Retina (tissue), 1 donor: ENCODE measurements around the gene SKIDA1.

ENCODE experiments used
- DNase-seq: peaks from one replicate; pipeline ENCODE4 v3.0.0-alpha.2; 2016

SKIDA1 gene

DNA sequence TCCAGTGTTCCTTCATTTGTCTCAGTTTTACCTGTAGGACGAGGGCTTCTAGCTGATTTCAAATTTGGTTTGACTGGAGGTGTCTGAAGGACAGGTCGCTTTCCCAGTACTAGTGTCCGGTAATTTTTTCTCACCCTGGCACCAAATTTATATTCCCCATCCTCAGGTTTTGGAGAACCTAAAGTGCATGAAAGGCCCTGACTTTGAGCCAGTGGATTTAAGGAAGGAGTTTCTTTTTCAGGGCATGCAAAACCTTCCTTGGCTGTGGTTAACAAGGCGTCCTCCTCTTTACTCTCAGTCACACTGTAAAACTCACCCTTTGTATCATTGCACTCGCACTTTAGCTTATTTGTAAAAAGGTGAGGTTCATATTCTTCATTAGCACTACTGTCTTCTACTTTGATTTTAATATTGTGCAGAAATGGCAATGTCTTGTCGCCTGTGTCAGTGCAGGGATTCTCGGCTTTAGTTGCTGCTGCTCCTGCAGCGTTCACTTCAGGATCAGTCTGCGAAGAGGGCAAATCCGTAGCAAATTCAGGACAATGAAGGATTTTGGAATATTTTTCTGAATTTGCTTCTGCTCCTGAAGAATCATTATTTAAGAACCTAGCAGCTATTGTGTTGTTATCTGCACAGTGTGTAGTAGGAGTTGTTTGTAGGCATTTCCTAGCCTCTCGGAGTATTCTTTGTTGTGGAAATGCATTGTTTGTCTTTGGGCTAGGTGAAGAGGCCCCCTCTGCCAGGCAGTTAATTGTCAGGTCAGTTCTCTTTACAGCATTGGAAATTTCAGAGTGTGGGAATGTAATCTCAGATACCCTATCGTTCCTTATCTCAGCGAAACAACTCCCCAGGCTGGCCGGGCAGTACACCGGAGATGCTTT is 9.9 kb downstream of the SKIDA1 start:
- DNase-seq, result peak; percentile 71

DNA sequence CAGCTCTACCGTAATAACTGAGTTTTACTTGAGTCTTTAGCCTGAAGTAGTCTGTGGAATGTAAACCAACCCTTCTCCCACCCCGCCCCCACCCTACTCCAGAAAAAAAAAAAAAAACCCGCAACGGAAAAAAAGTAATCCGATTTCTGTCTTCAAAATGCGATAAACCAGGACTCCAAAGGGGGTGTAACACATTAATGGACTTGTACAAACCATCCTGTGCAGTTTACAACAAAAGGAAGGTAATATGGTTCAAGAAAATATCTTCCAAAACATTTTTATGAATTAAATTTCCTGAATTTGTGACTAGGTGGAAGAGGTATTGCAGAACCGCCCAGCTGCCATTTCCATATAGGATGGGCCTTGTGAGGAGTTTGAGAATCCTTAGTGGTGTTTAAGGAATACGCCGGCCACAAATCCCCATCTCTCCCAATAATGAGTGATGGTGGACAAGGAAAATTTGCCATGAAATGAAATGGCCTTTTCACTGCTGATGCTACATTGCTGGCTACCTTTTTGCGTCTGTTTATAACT is 10.6 kb downstream of the SKIDA1 start:
- DNase-seq, result peak; percentile 69

DNA sequence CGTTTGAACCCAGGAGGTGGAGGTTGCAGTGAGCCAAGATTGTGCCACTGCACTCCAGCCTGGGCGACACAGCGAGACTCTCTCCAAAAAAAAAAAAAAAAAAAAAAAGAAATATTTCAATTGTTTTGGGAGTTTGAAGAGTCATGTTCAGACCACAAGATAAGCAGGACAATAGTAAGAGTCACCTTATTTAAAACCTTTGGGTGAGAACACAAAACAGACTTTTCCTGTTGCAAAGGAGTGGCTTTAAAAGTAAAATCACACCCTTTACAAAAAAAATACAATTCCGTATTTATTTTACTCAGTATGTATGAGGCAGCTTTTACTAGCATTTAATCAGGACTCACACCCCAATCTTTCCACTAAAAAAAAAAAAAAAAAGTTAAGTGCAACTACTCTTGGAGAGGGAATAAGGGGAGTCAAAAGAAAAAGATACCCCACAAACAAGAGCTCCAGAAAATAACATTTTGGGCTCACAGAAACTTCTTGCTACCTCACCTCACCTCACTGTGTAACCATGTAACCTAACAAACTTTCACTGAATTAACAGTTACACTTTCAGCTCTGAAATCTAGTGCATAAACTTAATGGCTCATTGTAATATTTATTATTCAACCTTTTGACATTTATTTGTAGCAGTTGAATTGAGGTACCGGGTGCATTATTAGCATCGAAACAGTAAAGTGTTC is 11.2 kb downstream of the SKIDA1 start:
- DNase-seq, result peak; percentile 50

DNA sequence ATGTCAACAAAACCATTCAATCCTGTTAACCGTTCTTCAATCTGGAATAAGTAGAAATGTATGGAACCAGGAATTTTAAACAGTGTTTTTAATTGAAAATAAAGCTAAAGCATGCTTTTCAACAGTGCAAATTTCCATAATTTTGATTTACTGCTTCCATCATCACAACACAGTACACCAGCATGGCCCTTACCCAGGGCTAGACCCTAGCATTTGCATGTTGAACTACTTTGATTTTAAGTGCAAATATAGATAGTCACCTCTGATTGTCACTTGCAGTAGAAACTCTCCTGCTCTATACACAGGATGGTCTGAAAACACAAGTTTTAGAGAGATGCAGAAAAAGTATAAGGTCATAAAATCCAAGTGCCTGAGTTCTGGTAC is 12.1 kb downstream of the SKIDA1 start:
- peak; percentile 44 for DNase-seq

DNA sequence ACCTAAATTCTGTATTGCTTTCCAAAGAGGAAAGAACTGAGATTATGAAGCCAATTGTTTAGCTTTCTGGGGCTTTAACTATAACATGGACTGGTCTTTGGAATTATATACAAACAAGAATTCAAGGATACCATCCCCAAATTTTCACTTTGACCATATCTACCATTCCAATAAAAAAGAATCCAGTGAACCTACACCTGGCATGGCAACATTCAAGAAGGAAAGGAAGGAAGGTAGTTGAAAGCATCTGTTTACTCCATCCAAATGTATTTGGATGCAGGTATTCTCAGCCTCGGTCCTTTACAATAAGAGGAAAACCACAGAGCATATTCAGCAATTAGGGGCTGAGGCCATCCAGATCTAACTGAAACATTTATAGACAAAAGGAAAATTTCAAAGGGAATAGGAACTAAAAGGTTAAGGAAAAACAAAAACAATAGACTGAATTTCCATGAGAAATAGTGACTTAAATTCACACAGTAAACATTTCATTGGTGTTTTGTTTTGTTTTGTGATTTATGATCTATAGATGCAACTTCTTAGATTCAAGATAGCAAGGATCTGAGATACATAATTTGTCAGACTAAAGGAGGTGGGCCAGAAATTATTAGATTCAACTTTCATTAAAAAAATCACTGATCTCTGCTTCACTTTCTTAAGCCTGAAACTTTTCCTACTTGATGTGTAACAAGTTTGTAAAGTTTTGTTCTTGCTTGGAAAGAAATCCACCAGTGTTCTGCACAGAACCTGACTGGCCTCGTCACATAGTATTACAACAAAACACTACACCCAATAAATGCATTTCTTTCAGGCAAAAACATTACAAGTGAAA is 12.7 kb downstream of the SKIDA1 start:
- DNase-seq, result peak; percentile 38

DNA sequence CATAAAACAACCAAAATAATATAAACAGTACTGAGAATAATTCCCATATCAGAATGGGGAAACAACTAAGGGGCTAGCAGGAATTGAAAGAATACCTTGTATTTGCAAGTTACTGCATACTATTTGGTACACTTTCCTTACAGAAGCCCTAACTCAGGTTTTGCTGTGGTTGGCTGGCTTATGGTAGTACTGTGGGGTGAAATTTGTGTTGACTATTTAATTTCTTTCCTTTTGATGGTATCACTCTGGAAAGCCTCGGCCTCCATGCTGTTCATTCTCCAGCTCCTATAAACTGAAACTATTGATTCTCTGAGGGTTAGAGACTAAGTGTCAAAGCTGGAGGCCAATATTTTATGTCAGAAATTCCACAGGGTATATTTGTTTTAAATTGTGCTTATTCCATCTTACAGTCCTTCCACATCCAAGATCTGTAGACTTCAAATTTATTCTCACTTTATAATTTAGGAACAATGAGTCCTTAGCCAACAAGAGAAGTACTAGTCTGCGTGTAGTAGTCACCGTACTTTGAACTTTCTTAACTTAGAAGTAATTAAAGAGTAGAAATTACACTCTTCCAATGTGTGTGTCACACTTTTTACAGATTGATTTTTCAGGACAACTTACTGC is 13.4 kb downstream of the SKIDA1 start:
- peak; percentile 49 for DNase-seq

DNA sequence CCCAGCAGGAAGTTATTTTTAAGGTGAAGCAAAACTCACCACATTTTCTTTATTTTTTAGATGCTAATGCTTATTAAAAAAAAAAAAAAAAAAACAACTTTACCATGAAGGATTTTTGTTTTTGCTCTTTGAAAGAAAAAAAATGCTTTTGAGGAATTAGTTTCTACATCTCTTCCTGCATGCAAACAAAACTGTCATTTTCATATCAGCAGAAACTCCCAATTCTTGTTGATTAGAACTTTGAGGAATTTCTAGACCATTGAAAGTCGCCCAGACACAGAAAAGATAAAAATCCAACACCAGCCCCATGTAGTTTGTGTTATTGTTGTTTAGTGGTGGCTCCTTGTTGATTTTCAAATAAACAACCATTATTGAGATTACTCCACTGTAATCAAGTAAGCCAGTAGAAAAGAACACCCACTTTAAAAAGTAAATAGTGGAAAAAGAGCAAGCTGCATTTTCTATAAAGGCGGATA is 14.3 kb downstream of the SKIDA1 start:
- peak; percentile 28 for DNase-seq

DNA sequence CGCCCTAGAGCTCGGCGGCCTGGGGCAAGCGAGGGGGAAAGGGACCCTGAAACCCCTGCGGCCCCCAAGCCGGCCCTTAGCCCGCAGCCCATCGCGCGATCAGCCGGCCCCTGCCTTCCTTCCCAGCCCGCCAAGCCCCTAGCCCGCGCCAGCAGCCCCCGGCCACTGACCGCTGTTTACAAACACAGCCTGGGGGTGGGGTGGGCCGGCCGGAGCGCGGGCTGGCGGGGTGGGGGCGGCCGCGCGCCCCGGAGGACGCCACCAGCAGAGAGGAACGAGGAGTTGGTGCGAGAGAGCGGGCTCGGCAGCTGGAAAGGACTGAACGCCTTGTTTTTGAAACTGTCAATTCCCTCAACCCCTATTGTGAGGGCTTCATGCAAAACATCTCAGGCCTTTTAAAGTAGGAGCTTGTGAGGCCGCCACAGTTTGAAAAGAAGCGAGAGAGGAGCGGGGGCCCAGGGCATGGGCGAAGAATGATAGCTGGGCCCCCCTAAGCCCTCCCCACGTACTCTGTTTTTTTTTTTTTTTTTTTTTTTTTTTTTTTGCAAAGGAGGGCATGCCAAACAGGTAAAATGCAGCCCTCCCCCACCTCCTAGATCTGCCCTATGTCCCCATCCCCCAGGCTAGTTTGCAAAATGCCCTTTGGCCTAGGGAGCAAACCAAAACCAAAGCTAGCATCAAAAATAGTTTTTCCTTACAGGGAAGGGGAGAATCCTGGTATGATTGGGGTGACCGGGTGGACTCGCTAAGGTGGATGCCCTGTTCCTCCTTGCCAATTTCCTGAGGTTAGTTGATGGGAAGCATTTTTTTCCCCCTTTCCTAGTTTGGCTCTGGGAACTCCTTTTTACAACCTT is 15.0 kb downstream of the SKIDA1 start:
- peak; percentile 82 for DNase-seq

DNA sequence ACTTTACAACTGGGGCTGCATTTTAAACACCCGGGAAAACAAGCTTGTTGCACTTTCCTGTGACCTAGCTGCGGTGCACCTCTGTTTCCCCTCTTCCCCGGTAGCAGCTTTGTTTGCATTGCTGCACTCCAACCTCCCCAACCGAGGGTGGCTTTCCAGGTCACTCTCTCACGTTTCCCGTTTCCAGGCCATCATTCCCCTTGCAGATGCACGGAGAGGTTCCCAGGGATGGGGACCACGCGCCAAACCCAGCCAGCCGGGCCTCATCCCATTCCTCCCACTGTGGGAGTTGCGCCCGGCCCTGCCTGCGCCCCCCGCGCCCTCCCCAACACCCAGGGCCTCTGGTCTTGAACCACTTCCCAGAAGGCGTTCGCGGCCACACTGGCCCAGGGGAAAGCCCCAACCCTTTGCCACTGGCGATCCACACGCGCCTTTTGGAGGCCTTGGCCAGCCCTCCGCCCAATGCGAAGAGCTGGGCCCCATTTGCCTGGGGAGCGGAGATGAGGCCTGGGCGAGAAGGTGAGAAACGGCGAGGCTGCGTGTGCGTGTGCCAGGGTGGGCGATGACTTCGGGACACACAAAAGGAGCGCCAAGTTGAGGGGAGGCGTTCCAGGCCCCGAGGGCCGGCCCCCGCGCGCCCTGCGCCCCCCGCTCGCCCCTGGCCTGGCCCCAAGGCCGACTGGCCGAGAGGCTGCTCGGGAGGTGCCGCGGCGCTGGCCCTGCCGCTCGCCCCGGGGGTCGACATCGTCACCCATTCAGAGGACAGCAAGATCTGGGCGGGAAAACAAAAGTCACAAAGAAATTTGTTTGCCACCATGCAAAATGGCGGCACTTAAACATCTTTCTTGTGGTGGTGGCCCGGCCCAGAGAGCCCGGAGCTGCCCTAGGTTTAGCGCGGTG is 15.9 kb downstream of the SKIDA1 start:
- DNase-seq, result peak; percentile 82

DNA sequence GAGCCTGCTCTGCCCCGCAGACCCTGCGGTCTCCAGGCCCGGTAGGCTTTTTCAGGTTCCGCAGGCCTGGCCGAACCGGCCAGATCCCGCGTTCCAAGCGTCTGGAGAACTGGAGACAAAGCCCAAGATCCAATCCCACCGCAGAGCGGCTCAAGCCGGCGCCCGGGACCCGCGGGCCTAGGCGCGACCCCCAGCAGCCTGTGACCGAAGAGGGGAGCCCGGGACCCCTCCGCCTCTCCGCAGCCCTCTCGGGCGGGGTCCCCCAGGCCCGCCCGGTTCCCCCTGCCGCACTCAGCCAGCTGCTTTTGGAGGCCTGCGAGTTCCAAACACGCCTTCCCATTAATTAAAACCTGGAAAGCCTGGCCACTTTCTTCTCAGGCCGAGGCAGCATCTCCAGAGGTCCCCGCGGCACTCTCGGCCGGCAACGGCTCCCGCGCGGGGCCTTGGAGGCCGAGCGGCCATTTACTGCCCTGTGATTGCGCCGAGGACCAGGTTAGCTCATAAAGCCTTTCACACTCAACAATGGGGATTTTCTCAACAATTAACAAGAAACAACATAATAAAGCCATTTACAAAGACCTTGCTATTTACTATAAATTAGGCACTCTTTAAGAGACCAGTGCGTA is 16.7 kb downstream of the SKIDA1 start:
- DNase-seq, result no peak

DNA sequence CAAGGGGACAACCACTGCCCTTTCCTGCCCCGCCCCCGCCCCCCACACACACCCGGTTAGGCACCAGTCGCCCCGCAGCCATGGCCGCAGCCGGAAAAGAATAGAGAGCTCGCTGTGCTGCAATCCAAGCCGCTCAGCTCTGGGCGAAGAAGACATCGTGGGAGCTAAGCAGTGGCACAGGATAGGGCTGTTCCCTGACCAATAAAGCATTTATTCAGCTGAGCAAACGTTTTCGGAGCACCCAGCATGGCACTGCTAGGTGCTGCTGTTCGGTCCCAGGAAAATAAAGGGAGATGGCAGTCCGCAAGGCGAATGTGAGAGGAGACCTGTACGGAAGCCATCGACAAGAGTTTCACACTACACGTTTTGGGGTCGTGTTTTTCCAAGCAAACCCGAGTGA is 18.3 kb downstream of the SKIDA1 start:
- peak; percentile 71 for DNase-seq

DNA sequence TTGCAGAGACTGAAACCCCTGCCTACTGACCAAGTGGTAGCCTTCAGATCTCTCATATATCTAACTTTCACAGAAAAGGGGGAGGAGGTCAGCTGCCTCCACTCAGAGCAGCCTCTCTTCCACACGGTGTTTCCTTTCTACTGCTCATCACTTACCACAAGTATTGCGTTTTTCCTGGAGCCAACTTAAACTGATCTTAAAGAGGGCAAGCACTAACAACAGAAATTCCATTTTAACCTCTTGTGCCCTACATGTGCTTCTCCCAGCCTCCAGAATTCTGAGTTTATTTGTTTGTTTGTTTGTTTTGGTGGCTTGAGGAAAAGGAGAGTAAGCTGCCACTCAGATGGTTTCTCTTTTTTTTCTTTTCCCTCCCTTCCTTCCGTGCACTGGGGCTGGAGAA is 19.1 kb downstream of the SKIDA1 start:
- DNase-seq, result peak; percentile 53

DNA sequence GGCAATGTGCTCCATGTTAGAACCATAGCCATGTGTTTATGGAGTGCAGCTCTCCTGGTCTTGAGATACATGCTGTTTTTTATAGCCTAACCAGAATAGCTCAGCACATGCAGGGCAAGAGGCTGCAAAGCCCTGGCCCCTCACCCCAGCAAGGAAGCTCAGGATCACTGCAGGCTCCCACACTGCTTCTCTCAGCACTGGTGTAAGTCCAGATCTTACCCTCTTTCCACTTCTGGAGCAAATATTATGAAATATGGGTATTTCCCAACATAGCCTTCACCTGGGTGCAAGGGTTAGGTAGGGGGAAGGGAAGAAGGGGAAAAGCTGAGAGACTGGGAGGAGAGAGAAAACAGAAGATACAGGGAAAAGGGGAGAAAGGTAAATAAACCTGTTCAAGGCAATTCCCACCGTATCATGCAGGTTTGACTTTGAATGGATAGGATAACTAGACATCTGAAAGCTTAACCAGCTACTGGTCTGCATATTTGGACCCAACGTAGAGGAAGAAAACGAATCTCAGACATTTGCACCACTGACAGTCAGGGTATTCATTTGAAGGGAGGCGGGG is 19.7 kb downstream of the SKIDA1 start:
- peak; percentile 52 for DNase-seq

DNA sequence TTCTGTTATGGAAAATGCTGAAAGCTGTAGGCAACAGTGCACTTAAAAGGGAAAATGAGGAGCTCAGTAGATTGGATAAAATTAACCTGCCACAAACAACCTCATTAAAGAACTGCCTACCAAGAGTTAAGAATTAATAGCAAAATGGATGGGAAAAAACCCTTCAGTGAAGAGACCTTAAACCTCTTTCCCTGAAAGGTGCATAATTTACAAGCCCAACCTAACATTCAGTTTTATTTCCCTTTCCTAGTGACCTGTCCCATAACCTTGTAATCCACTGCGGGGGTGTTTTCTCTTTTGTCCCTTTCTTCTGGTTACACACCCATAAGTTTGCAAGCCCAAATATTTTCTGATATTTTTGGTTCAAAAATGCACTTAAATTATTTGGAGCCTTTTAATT is 21.9 kb downstream of the SKIDA1 start:
- no peak for DNase-seq

DNA sequence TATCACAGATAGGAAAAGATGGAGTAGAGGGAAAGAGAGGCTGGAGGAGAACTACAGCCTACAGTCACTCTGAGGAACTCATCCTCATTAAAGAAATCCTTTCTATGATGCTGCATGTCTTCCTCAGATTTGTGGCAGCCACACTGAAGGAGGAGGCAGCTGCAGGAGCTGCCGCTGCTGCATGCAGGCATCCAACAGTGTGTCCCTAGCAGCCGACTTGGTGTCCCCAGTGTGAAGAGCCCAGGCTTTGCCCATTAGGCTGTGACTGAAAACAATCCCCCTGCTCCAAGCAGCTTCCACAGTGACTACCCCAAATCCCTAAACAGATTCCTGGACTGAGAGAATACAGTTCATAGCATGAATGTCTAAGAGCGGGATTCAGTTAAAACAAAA is 23.1 kb downstream of the SKIDA1 start:
- peak; percentile 73 for DNase-seq

DNA sequence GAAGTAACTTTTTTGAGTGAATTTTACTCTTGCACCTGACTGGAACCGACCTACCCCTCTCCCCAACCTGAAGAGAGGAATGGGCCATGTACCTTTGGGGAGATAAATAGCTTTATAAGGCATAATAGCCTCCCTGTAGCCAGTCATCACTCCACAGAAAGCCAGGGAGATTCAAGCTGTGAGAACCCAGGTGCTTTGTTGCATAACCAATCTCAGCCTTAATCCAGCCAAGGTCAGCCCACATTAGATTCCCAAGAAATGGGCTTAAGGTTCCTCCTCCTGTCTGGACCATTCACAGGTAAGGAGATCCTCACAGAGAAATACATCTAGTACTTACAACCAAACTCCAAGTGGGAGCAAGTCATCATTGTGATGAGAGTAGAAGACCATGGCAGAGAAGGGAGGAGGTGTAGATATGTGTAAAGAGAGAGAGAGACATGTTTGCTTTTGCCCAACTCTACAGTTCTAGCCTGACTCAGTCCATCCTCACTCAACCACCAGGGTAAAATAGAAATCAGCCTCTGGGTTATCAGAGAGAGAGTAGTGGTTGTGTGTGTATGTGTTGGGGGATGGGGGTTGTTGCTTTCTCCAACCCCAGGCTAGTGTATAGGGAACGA is 23.6 kb downstream of the SKIDA1 start:
- DNase-seq, result no peak

DNA sequence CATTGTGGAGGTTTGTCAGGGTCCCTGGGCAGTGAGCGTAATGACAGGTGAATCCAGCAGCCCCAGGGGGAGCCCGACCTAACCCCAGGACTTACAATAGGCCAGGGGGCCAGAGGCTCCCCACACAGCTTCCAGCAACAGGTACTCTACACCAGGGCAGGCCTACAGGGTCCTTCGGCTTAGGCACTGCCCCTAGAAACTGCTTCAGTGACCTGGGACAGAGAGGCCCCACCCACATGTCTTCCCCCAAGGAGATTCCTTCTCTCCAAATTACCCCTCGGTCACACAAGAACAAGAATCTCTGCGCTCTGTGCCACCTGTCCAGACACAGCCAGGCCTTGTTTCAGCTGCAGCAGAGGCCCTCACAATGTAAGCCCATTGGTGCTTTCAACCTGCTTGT is 24.4 kb downstream of the SKIDA1 start:
- DNase-seq, result peak; percentile 63

DNA sequence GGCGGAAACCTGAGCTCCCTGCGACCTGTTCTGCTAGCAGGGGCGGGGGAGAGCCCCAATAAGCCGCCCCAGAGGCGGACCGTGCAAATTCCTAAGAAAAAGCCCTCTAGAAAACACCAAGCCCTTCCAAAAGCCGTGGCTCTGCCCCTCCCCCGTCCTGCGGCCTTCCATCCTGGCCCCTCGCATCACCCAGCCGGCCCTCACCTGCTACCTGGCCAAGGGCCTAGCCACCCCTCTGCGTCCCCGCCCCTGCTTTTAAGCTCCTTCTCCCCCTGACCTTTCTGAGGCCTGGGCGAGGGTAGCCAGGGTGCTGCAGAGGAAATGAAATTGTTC is 24.9 kb downstream of the SKIDA1 start:
- no peak for DNase-seq
